ENCODE measurements around the gene HSF5.

DNA sequence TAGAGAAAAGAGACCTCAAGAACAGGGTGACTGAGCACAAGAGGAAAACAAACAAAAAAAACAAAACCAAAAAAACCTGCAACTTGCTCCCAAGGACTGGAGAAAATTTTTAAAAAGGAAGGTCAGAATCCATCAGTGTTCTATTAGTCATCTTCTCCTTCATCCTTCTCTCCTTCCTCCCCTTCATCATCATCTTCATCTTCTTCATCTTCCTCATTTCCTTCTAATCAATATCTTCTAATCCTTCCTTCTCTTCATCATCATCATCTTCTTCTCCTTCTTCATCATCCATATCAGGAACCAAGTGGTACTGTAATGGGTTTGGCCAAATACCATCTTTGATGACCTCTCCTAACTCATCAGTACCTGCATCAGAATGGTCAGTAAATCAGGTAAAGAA, 12.2 kb downstream of the HSF5 start:
- TF ChIP-seq, protein P1, sequence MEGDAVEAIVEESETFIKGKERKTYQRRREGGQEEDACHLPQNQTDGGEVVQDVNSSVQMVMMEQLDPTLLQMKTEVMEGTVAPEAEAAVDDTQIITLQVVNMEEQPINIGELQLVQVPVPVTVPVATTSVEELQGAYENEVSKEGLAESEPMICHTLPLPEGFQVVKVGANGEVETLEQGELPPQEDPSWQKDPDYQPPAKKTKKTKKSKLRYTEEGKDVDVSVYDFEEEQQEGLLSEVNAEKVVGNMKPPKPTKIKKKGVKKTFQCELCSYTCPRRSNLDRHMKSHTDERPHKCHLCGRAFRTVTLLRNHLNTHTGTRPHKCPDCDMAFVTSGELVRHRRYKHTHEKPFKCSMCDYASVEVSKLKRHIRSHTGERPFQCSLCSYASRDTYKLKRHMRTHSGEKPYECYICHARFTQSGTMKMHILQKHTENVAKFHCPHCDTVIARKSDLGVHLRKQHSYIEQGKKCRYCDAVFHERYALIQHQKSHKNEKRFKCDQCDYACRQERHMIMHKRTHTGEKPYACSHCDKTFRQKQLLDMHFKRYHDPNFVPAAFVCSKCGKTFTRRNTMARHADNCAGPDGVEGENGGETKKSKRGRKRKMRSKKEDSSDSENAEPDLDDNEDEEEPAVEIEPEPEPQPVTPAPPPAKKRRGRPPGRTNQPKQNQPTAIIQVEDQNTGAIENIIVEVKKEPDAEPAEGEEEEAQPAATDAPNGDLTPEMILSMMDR (IDR thresholded peaks at IDR 0.05; ENCODE audit: low read depth, low read length) = no peak
- no peak for TF ChIP-seq MYC (IDR thresholded peaks at IDR 0.05; ENCODE audit: low read depth, low read length)

Data from NB4 (cell line).